DOHH2 (cell line): Measurements from ENCODE around the gene C1orf226.
"Not testable (repeated sequence)": the region's sequence is repeated elsewhere in the genome, so short reads cannot be mapped to it uniquely, and the experiment has no call there.

ENCODE experiments used
- H3F3A ChIP-seq: fragments of 200-600 bp; sonication (generic), shearing (Covaris generic); 2 replicates; pipeline ENCODE4 v1.6.0; 2016; ENCODE audit warnings: antibody characterized with exemption, mild to moderate bottlenecking; ENCODE audit not compliant: control insufficient read depth, insufficient read depth
- H3K27ac ChIP-seq: fragments of 200-600 bp; sonication (generic); 2 replicates; pipeline ENCODE4 v1.5.1; 2014; ENCODE audit warnings: low read depth, mild to moderate bottlenecking, low read length, moderate library complexity
- H3K27me3 ChIP-seq: fragments of 200-600 bp; sonication (generic); 2 replicates; pipeline ENCODE4 v1.6.1; 2014; ENCODE audit warnings: mild to moderate bottlenecking, low read length, mixed read lengths; ENCODE audit not compliant: control insufficient read depth
- H3K36me3 ChIP-seq: fragments of 200-600 bp; sonication (generic); 2 replicates; pipeline ENCODE4 v1.6.1; 2014; ENCODE audit warnings: mild to moderate bottlenecking, low read length, moderate library complexity, mixed read lengths; ENCODE audit not compliant: control insufficient read depth
- H3K4me1 ChIP-seq: fragments of 200-600 bp; sonication (generic); 2 replicates; pipeline ENCODE4 v1.6.1; 2014; ENCODE audit warnings: mild to moderate bottlenecking, low read length, mixed read lengths; ENCODE audit not compliant: control insufficient read depth
- H3K4me2 ChIP-seq: fragments of 200-600 bp; sonication (generic); 2 replicates; pipeline ENCODE4 v1.6.0; 2014; ENCODE audit warnings: mild to moderate bottlenecking, low read length, moderate library complexity
- H3K4me3 ChIP-seq: fragments of 200-600 bp; sonication (generic); 2 replicates; pipeline ENCODE4 v1.5.1; 2014; ENCODE audit warnings: mild to moderate bottlenecking, low read length, mixed read lengths
- H3K79me2 ChIP-seq: fragments of 200-600 bp; sonication (generic); 2 replicates; pipeline ENCODE4 v1.6.1; 2014; ENCODE audit warnings: mild to moderate bottlenecking, low read length, mixed read lengths; ENCODE audit not compliant: control insufficient read depth
- H3K9me2 ChIP-seq: fragments of 200-600 bp; sonication (generic); replicated peaks from 2 replicates; pipeline ENCODE4 v1.6.1; 2014; ENCODE audit warnings: mild to moderate bottlenecking, low read length, mixed read lengths; ENCODE audit not compliant: control insufficient read depth
- H3K9me3 ChIP-seq: fragments of 200-600 bp; sonication (generic); 2 replicates; pipeline ENCODE4 v1.6.1; 2014; ENCODE audit warnings: antibody characterized with exemption, low read length, mixed read lengths; ENCODE audit not compliant: control insufficient read depth, insufficient read depth
- H4K20me1 ChIP-seq: fragments of 200-600 bp; sonication (generic); 2 replicates; pipeline ENCODE4 v1.6.0; 2014; ENCODE audit warnings: low read depth, mild to moderate bottlenecking, antibody characterized with exemption, low read length, moderate library complexity; ENCODE audit not compliant: control insufficient read depth, insufficient read depth
- EZH2phosphoT487 ChIP-seq: fragments of 200-600 bp; sonication (generic); IDR thresholded peaks from 2 replicates; pipeline ENCODE4 v1.6.1; 2017; ENCODE audit warnings: borderline replicate concordance, mild to moderate bottlenecking, antibody characterized with exemption, low read length, moderate library complexity, mixed read lengths
- TF ChIP-seq, protein P1 (sequence below): fragments of 200-600 bp; sonication (generic); IDR thresholded peaks from one replicate; pipeline ENCODE4 v1.5.1; 2014; ENCODE audit warnings: antibody characterized with exemption, mild to moderate bottlenecking, low read depth, low read length; ENCODE audit not compliant: poor library complexity, severe bottlenecking

Gene C1orf226

DNA sequence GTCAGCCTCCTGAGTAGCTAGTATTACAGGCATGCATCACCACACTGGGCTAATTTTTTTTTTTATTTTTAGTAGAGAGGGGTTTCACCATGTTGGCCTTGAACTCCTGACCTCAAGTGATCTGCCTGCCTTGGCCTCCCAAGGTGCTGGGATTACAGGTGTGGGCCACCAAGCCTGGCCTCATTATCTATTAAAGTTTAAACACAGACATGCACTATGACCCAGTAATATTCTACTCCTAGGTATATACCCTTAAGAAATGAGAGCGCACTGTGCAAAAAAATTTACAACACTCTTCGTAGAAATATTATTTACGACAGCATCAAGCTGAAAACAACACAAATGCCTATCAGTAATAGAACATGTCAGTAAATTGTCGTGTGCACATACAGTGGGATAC, 49.1 kb downstream of the C1orf226 start:
- H3K4me2 ChIP-seq = no peak overlapping the region
- TF ChIP-seq, protein P1, sequence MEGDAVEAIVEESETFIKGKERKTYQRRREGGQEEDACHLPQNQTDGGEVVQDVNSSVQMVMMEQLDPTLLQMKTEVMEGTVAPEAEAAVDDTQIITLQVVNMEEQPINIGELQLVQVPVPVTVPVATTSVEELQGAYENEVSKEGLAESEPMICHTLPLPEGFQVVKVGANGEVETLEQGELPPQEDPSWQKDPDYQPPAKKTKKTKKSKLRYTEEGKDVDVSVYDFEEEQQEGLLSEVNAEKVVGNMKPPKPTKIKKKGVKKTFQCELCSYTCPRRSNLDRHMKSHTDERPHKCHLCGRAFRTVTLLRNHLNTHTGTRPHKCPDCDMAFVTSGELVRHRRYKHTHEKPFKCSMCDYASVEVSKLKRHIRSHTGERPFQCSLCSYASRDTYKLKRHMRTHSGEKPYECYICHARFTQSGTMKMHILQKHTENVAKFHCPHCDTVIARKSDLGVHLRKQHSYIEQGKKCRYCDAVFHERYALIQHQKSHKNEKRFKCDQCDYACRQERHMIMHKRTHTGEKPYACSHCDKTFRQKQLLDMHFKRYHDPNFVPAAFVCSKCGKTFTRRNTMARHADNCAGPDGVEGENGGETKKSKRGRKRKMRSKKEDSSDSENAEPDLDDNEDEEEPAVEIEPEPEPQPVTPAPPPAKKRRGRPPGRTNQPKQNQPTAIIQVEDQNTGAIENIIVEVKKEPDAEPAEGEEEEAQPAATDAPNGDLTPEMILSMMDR = no peak
- TF ChIP-seq EZH2phosphoT487 = no peak
- no peaks in the 10 kb centered on the region for H3K9me2 ChIP-seq
- H3K9me3 ChIP-seq = no peaks in the 10 kb centered on the region
- no peaks in the 10 kb centered on the region for H3K36me3 ChIP-seq
- no peaks in the 10 kb centered on the region for H4K20me1 ChIP-seq
- H3K27ac ChIP-seq = no peak overlapping the region
- no peaks in the 10 kb centered on the region for H3F3A ChIP-seq
- no peaks in the 10 kb centered on the region for H3K4me1 ChIP-seq
- no peaks in the 10 kb centered on the region for H3K27me3 ChIP-seq
- H3K4me3 ChIP-seq = no peak overlapping the region
- no peaks in the 10 kb centered on the region for H3K79me2 ChIP-seq

DNA sequence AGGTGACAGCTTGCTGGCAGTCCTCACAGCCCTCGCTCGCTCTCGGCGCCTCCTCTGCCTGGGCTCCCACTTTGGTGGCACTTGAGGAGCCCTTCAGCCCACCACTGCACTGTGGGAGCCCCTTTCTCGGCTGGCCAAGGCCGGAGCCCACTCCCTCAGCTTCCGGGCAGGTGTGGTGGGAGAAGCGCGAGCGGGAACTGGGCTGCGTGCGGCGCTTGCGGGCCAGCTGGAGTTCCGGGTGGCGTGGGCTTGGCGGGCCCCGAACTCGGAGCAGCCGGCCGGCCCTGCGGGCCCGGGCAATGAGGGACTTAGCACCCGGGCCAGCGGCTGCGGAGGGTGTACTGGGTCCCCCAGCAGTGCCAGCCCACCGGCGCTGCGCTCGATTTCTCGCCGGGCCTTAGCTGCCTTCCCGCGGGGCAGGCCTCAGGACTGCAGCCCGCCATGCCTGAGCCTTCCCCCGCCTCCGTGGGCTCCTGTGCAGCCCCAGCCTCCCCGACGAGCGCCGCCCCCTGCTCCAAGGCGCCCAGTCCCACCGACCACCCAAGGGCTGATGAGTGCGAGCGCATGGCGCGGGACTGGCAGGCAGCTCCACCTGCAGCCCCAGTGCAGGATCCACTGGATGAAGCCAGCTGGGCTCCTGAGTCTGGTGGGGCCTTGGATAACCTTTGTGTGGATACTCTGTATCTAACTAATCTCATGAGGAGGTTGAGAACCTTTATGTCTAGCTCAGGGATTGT, 51.6 kb downstream of the C1orf226 start:
- H3K4me1 ChIP-seq, H3K27ac ChIP-seq, H3F3A ChIP-seq, H3K9me3 ChIP-seq, H3K79me2 ChIP-seq, H3K4me2 ChIP-seq, H4K20me1 ChIP-seq, H3K4me3 ChIP-seq, H3K9me2 ChIP-seq, H3K27me3 ChIP-seq, H3K36me3 ChIP-seq: not testable (repeated sequence)
